Transverse colon (tissue), 3 donors: ENCODE data around the gene NCMAP.

Source experiments
- CTCF ChIP-seq, 5 experiments: fragments of 200-600 bp in 3 of 5; fragments of 450-650 bp in 2 of 5; sonication (generic) in 3 of 5; IDR thresholded peaks; 1 replicate in 2 of 5; 2 replicates in 3 of 5; pipeline ENCODE4 v1.5.1; 2016 to 2017; ENCODE audit warnings: antibody characterized with exemption in 5 of 5, inconsistent platforms in 3 of 5, mild to moderate bottlenecking in 2 of 5, moderate library complexity in 1 of 5
- POLR2A ChIP-seq: fragments of 450-650 bp; IDR thresholded peaks from one replicate; pipeline ENCODE4 v1.6.1; 2016; ENCODE audit warnings: antibody characterized with exemption, mild to moderate bottlenecking, moderate library complexity

- no peak for TF ChIP-seq POLR2A
- no peak for TF ChIP-seq CTCF (IDR thresholded peaks at IDR 0.05)
Measured at GRCh38 chr1:24568475-24568874, 12.6 kb downstream of the NCMAP start.
